Activated CD4-positive, CD25-positive, alpha-beta regulatory T cell treated with anti-CD3 and anti-CD28 coated beads, Interleukin-2, amount 50 U/mL, for 16 hours (primary cell): Measurements from ENCODE around the gene RAD51.

Experiments used
- DNase-seq: peaks from one replicate; pipeline ENCODE4 v3.0.0-alpha.2; 2020; ENCODE audit warnings: low read depth, low spot score

The RAD51 gene

GRCh38 chr15:40762919-40763800 is 68.2 kb downstream of the RAD51 start:
- no peak for DNase-seq

DNA sequence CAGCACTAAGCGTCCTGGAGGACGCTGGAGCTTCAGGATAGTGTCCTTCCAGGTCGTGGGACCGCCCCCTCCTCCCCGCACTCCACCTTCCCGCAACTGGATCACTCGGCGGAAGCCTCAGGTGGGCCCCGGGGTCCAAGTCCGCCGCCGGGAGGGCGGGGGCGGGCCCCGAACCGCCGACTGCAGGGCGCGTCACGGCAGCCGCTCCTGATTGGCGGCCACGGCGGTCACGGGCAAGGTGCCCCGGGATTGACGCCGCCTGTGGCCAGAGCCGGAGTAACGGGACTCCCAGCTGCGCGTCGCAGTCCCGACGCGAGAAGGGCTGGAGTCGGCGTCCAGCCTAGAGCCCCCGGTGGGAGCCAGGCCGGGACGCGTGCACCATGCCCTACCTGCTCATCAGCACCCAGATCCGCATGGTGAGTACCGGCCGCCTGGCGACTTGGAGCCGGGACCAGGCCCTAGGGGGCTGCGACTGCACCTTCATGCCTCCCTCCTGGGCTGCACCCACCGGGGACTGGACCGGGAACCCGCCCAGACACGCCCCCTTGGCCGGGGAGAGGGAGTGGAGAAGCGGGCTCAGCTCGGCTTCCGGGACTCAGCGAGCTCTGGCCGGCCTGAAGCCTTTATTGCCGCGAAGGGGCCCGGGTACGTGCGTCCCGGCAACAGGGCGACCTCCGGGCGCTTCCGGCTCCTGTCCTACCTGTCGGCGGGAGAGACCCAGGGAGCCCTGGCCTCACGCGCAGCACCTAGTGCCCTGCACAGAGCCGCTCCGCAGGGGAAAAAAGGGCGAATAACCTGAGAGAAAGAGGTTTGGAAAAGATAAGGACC is 69.0 kb downstream of the RAD51 start, which contains the start of gene GCHFR:
Gene GCHFR (plus strand): TSS at position 268 of the 828 bp plus-strand sequence. CDS start 113 bp downstream, at position 381.
- no peak for DNase-seq

DNA sequence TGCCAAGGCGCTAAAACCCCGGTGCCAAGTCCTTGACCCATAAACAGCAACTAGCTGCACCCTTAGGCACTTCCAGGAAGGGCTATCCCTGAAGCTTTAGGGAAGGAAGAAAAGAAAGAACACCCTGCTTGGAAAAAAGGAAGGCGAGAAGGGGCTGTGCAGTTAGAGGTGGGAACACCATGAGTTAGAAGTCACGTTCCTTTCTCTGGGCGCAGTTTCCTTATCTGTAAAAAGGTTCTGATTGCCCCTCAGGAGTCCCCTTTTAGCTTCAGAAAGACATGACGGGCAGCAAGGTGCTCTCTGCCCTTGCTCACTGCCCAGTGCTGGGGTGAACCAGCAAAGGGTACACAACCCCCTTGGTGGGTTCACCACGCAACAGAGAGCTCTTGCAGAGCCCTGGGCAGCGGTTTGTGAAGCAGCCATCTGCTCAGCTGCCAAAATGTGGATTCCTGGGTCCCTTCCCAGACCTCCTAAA is 69.7 kb downstream of the RAD51 start:
- DNase-seq = no peak

DNA sequence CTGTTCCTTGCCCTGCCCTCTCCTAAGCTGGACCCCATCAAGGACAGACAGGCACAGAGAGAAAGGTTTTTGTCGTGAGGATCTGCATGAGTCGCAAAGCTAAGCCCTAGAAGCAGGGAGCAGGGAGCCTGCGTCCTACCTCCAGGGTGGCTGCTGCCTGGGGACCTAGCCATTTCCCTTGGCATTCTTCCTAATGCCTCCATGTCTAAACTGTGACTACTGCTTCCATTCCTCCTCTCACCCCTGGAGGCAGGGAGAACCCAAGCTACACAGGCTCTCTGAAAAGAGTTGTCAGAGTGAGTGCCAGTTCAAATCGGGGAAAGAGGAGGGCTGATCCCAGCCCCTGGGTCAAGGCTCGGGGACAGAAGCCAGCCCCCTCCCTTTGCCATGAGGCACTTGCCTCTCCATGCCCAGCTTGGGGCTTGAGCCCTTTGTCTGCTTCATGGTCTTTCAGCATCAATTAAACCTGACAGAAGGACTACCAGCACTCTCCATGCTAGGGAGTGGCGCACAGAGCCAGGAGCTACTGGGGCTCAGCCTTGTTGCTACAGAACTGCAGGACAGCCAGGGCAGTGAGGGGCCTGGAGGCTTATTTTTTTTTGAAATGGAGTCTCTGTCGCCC is 71.3 kb downstream of the RAD51 start:
- no peak for DNase-seq

DNA sequence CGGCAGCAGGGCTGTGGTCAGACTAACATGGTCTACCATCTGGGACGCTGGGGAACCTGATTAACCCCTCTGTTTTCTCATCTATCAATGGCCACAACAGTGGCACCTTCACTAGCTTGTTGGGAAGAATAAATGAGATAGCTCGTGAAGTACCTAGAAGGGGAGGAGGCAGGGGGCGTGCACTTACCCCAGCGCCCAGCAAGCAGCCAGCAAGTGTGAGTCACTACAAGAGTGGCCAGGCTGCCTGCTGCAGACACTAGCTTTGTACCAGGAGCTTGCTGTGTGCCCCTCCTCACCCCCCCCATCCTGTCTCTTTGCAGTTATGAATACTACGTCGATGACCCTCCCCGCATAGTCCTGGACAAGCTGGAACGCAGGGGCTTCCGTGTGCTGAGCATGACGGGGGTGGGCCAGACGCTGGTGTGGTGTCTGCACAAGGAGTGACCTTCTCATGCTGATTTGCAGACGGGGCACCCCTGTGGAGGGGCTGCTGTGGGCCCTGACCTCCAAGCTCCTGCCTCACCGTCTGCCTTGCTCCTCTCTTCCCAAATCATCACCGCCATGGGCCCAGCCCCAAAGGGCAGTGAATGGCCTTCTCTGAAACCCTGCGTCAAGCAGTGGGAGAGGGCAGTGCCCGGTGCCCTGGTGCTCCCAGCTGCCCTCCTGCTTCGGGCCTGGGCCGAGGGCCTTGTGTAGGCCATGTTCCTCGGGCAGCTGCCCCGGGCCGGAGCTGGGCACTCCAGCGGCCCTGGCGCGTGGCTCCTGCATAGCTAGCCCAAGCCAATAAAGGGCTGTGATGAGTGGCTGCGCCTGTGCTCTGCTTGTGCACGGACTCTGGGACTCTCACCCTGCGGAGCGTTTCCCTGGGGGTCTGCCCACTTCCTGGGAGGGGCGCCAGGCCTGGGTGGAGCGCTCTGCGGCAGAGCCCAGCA is 72.2 kb downstream of the RAD51 start:
- DNase-seq = no peak

DNA sequence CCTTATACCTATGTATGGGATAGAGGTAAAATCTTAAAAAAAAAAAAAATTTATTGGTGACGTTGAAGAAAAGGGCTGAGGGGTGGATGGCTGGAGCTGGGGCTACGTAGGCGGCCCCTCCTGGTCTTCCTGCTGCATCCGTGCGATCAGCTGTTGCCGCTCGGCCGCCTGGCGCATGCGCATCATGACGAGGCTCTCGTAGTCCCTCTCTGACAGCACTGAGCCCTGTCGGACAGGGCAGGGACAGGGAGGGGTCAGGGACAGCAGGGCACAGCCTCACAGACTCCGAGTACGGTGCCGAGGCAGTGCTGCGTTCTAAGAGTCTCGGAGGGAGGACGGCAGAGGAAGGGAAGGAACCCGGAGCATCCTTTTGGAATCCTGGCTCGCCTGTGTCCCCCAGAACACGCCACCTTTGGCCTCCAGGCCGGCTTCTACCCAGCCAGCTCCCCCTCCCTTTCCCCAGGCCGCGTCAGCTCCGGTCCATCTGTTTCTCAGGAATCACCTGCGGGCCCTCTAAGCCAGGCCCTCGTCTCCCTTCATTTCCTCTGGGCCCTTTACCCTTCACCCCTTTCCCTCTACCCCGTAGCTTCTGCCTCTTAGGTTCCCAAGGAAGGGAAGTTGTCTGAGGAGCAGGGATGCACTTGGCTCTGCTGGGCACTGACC is 73.0 kb downstream of the RAD51 start:
- no peak for DNase-seq

- no peak for DNase-seq
These were observed 73.7 kb downstream of the RAD51 start for GRCh38 chr15:40768521-40769273.

GRCh38 chr15:40769274-40770146 is 74.5 kb downstream of the RAD51 start, which contains the start of gene C15orf62:
C15orf62 (plus strand) TSS chr15:40769980; CDS start chr15:40770496, 516 bp downstream.
- DNase-seq = no peak

GRCh38 chr15:40770147-40770721 is 75.3 kb downstream of the RAD51 start:
- DNase-seq = no peak

DNA sequence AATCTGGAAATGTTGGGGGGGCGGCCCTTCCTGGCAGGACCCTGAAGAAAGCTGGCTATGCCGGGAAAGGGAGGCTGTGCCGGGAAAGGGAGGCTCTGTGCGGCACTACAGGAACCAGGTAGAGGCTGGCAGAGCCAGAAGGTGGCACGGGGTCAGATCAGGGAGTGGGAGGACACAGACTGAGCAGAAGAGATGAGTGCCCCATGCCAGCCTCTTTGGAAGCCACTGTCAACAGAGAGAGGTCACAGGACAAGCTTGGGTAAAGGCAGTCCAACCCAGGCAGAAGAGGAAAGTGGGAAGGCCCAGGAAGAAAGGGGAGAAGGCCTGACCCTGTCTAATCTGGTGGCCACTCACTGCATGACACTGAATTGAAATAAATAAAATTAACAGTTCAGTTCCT is 76.3 kb downstream of the RAD51 start:
- DNase-seq = no peak

- no peak for DNase-seq
These were observed 77.0 kb downstream of the RAD51 start for GRCh38 chr15:40772014-40772413.

- no peak for DNase-seq
These were observed 78.5 kb downstream of the RAD51 start for GRCh38 chr15:40773496-40773895.

DNA sequence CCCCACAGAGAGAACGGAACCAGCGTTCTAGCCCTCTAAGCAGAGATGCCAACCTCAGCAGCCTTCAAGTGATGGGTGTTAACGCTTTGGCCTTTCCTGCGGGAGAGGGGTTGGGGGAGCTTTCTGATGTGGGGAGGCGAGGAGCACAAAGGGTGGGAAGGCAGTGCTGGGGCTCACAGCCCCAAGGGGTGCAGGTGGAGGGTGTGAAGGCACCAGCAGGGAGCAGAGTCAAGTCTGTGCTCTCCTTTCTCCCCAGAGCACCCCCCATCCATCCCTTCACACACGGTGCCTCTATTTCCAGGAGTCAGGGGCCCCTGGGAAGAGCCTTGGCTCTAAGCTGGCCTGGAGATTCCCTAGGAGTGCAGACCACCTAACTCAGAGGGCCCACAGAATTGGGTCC is 78.9 kb downstream of the RAD51 start:
- no peak for DNase-seq

DNA sequence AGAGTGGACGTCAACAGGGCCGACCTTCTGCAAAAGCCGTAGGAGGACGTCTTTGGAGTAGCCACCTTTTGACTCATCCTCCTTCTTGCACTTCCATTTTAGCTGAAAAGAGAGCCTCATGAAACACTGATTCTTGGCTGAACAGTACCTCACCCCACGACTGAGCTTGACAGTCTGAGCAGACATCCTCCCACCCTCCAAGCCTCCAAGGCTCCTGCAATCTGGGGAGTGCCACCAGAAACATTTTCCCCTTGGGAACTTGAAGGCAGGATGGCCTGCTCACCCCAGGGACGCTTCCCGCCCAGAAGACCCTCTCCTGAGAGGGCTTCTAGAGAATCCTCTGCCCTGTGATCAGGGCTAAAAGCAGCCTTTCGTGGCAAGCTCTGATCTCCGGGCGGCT is 80.0 kb downstream of the RAD51 start:
- DNase-seq = no peak

DNA sequence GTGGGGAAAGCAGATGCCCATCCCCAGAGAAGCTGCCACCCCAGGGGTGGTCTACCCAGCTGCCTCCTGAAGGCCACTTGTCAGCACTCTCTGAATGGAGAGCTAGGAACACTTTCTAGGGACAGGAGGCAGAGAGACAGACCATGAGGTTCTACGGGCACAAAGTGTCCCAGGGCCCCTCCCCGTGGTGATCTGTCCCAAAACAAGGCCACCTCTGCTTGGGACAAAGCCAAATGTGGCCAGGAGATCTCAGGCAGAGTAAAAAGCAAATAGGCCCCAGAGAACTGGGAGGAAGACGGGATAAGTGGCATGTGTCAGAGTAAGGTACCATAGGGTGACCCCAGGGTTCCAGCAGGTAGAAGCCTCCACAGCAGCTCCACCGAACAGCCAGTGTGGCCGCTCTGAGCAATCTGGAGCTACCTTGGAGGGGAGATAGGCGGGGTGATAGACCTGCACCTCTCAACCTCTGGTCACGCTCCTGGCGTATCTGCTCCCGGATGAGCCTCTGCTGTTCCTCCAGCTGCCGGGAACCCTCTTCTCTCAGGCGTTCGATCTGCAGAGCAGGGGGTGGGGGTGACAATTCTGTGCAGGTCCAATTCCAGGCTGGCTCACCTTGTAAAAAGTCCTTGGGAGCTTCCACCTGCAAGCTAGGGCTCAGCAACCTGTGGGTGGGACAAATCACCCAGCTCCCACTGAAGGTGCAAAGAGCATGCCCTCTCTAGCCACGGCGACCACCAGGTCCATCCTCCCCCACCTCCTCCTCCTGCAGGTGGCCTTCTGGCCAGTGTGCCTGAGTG is 81.0 kb downstream of the RAD51 start:
- no peak for DNase-seq

GRCh38 chr15:40776537-40777141 is 81.7 kb downstream of the RAD51 start:
- DNase-seq = no peak
